Hematopoietic multipotent progenitor cell treated with erythropoietin and hydrocortisone succinate and interleukin-3 and kit ligand, for 4 days (in vitro differentiated cells): ENCODE data around the gene DPF3.
A peak's percentile ranks its signal among the peaks of the same experiment; 100 is the strongest.

Experiments used
- DNase-seq: peaks from one replicate; pipeline ENCODE4 v3.0.0-alpha.2; 2015

DPF3 gene

DNA sequence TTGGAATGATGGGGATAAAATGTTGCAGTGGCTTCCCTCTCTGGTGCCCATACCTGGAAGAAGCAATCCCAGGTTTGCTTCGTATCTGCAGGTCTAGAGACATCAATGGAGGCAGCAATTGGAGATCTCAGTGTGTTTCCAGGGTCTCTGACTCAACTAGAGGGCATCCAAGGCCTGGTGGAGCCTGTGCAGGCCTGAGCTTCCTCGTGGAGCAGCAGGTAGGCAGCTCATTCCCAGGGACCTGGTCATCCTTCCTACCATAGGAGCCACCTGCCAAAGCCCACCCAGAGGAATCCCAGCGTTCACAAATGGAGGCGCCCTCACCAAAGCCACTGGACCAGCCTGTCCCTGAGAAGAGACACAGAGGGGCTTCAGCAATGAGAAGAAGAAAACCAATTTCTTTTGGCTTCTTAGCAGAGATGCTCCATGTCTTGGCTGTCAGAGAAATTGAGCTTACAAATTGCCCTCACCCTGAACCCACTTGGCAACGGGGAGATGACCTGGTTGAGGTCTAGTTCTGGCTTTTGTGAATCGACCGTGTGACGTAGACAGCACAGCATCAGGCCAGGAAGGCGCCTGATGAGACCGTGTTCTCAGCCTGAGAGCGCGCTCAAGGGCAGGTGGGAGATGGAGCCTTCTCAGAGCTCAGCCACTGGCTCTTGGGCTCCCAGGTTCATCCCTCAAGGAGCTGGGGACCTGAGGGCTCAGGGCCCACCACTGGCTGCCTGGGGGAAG lies 283.6 kb downstream of the DPF3 start:
- DNase-seq: no peak

DNA sequence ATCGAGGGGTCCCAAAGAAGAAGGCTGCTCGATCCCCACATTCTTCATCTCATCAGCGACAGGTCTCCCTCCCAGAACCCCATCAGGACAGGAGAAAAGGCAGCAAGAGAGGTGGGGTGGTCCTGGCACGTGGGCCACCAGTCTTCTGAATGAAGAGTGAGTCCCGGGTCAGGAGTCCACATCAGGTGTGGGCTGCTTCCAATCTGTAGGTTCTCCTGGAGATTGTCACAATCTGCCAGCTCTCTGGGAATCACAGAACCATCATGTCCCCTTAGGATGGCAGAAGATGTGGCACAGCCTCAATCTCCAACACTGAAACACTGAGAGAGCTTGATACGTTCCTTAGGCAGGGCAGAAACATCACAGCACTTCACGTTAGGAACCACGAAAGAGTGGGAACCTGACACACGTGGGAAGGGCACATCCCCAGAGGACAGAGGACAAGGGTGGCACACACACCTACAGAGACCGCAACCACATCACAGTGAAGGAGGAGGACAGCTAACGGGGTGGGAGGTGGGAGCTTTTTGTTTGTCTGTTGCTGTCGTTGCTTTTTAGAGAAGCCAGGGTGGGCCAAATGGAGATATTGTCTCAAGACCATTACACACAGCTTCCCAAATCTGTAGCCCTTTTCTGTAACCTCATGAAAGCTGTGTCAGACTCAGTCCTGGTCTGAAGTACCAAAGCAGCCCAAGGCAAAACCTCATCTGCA lies 284.5 kb downstream of the DPF3 start:
- no peak for DNase-seq

DNA sequence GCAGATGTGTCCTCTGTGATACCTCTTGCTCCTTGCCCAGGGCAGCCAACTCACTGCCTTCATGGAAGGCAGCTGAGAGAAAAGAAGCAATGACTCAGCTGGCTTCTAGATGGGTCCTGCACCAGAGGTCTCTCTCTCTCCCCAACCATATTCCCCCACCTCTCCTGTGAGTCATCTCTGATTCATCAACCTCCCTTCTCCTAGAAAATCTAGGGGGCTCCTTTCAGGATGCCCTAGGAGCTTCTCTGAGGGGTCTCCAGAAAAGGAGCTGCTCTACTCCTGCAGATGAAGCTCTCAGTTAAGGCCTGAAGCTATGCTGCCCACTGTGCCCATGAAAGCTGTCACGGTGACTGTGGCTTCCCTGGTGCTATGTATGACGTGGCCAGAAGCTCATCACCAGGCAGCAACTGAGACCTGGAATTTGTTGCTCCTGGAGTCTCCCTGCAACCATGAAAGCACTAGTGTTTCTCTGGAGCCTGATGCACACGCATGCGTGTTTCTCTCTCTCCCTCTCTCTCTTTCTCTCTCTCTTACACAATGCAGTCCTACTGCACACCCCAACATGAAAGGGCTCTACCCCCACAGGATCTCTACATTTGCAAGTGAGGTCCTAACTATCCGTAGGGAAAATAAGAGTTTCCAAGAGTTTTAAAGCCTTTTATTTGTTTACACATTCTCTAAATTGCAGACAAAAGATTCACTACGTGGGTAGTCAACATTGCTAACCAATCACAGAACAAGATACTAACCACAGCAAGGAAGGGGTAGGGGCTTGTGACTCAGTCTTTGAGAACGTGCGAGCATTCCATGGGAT lies 285.3 kb downstream of the DPF3 start:
- no peak for DNase-seq

DNA sequence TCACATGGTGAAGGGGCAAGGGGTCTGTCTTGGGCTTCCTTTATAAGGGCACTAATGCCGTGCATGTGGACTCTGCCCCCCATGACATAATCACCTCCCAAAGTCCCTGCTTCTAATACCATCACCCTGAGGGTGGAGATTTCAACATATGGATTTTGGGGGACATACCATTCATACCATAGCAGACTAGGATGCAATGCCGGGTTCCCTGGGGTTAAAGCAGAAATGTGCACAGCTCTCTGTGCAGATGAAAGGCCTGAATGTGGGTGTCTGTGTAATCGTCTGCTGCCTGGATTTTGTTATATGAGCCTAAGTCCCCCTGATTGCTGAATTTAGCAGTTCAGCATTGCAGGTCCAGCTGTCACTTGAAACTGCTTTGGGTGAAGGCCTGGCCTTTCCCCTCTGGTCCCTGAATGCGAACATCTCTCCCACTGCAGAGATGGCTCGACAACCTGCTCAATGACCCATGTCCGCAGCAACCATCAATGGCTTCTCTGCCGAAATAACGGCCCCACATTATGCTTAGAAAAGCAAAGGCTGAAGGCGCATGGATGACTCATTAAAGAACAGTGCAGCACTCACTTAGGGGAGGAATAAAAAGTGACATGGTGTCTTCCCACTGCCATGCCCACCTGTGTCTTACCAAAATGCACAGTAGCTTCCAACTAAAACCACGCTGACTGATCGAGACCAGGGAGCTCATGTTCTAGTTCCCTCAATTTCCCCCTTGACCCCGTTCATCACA lies 286.3 kb downstream of the DPF3 start:
- no peak for DNase-seq

DNA sequence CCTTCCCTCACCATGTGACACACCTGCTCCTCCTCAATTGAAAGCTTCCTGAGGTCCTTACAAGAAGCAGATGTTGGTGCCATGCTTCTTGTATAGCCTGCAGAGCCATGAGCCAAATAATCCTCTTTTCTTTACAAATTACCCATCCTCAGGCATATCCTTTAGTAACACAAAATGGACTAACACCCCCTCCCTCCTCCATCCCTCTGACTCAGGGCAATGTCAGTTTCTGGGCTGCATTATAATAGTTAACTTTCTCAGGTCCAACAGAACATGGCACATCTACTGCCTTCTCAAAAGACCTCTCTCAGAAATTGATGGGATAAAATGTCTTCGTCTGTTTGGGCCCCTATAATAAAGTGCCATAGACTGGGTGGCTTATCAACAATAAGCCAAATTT lies 287.0 kb downstream of the DPF3 start:
- no peak for DNase-seq

DNA sequence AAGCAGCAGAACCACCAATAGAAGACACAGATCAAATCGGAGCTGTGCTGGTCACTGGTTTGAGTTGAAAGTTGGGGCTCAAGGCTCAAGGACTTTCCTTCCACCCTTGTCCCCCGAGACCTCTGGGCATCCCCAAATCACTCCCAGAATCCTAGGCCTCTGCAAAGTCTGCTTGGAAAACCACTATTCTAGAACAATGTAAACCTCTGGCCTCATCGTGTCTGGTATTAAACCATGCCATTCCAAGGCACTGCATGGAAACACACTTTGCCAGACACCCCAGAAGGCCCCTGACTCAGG lies 288.0 kb downstream of the DPF3 start:
- DNase-seq: no peak

DNA sequence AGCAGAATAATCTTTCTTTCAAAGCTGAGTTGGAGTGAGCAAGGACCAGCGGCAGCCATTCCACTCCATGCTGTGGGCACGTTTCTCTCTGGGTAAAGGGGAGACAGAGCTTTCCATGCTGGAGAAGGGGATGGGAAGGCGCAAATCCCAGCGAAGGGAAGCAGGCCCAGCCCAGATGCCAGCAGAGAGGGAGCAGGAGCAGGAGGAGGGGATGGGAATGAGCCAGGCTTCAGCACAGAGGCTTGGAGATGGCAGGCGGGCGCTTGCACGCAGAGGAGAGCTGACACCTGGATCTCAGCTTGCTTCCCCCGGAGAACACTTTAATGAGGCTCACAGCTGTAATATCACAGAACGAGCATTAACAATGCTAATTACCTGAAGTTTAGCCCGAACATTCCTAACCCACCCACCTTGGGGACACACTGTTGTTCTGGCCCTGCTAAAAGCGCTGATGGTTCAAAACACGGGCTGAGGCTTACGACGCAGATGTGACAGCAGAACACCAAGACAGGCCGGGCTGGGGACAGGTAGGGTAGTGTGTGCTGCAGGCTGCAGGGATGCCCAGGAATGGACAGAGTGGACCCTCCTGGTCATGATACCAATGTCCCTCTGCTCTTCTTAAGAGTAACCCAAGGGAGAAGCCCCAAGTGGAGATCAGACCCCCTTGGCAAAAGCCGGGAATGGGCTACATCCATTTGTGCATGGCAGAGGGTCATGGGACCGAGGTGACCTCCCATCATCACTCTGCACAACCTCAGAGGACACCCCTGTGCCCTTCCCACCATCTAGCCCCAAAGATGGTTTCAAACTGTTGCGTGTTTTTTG lies 288.6 kb downstream of the DPF3 start:
- DNase-seq: no peak

DNA sequence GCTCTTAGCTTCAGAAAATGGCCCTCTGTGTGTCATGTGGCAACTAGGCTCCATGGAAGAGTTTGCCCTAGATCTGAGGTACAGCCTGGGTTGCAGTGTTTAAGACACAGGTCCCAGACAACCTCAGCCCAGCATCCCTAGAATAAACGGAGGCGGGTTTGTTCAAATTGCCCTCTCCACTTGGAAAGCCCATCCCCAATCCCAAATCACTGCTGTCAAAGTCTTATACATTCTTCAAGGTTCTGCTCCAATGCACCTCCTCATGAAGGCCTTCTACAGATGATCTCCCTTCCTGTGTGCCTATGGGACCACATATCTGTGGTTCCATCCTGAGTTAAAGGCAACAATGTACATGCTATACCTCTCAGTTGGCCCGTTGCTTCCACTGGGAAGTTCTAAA lies 289.8 kb downstream of the DPF3 start:
- DNase-seq: no peak

DNA sequence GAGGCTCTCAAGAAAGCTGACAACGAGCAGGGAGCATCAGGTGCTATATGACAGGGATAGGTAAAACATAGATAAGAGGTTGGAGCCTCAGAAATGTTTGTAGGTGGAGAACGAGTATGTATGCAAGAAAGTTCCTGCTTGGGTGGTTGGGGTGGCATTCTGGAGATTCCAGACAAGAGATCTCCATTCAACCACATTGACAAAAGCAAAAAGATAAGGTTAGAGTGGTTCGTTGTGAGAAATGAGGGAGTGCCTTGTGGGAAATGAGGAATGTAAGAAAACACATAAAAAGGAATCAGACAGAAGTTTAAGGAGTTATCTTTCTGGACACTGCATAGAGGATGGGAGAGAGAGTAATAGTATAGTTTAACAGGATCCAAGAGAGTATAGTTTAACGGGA lies 290.3 kb downstream of the DPF3 start:
- no peak for DNase-seq

DNA sequence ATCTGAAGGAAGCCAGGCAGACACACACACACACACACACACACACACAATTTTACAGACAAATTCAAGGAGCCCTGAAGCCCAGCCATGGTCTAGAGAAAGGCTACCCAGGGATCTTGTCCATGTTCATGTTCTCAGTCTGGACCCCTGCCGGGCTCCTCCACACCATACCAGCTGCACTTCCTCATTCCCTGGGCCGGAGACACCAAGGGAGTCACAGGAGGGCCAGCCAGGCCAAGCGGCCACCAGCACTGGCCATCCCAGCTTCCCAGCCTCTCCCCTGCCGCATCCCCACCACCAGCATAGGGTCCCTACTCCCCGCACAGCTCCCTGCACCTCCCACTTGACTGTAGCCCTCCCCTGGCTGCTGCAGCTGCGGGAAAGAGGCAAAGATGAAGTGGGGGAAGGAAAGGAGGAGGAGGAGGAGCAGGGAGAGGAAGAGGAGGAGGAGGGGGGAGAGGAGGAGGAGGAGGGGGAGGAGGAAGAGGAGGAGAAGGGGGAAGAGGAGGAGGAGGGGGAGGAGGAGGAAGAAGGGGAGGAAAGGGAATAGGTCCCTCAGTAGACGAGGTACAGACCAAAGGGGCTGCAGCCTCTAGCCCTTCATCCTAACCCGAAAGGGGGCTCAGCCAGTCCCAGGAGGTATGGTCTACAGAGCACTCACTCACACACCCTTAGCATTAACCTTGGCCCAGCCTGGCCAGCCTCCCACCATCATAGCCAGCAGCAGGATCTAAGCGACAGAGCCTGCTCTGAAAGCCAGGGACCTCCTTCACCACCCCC lies 293.2 kb downstream of the DPF3 start:
- peak; percentile 13 for DNase-seq

DNA sequence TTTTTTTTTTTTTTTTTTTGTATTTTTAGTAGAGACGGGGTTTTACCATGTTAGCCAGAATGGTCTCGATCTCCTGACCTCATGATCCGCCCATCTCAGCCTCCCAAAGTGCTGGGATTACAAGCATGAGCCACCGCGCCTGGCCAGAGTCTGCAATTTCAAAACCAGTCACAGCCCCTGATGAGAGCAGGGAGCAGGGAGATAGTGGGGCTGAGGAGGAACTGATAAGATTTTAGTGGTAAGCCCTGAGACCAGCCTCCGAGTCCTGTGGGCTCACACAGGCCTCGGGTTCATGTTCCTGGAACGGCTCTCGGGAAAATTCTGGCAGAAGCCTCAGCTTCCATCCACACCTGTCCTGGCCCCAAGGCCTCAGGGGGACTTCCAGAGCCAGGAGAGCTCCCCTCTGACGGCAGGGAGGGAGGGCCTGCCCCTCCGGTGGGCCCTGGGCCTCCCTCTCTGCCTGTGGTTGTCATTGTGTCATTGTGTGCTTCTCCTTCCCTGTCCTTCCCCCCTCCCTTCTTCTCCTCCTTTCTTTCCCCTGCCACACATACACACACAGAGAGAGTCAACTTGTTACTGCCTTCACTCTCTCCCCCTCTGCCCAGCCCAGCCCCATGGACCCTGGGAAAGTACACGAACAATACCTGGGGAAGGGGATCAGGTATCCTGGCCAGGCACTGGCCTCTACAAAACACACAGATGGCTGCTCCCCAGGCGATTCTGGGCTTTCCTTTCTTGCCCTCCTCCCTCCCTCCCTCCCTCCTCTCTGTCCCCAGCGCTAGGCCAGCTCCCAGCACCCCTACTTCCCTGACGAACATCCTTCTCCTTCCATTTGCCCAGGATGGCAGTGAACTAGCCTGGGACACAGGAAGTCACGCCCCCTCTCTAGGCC lies 294.1 kb downstream of the DPF3 start:
- DNase-seq: peak; percentile 79

DNA sequence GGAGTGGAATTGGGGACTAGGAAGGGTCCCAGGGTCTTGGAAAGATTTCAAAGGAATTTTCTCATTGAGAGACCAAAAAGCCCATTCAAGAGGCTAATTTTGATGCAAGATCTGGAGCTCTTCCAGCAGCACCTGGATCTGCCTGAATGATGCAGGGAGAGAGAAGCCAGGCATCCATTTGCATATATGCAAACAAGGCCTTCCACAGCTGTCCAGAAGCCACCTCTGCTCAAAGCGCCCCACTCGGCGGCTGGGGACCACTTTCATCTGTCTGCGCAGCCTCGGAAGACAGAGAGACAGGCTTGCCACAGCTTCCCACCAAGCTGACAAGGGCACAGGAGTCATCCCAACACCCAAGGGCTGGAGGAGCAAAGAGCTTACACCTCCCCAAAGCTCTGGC lies 295.6 kb downstream of the DPF3 start:
- DNase-seq: no peak

DNA sequence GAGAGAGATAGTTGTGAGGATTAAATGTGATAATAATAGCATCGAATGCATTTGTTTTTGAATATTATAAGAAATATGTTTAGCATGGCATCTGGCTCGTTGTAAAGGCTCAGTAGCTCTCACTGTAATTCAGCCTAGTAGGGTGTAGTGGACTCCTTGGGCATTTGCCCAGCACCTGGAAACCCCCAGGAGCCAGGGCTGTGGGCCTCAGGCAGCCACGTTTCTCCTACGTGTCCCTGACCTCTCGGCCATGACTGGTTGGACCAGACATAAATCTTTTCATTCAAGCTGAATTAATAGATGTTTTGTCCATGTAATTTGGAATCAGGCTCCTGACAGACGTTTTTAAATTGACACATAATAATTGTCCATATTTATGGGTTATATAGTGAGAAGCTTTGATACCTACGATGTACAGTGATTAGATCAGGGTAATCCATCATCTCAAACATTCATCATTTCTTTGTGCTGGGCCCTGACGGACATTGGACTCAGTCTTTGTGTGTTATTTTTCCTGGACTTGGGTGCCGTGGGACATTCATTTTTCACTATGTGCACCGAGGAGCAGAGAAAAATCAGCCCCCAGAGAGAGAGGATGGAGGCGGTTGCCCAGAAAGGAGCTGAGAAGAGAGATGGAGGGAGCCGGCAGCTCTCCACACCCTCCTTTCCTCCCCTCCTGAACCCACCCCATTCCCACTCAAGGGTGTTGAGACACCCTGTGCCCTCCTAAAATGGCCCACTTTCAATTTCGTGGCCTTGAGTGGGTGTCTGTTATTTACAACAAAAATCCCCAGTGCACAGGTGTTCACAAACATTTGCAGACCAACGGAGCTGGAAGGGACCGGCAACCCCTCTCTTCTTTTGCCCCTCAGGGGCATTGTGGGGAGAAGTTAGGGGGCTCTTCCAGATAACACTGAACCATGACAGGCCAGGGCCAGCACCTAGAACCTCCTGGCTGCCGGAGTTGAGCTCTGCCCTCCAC lies 296.4 kb downstream of the DPF3 start:
- DNase-seq: no peak

DNA sequence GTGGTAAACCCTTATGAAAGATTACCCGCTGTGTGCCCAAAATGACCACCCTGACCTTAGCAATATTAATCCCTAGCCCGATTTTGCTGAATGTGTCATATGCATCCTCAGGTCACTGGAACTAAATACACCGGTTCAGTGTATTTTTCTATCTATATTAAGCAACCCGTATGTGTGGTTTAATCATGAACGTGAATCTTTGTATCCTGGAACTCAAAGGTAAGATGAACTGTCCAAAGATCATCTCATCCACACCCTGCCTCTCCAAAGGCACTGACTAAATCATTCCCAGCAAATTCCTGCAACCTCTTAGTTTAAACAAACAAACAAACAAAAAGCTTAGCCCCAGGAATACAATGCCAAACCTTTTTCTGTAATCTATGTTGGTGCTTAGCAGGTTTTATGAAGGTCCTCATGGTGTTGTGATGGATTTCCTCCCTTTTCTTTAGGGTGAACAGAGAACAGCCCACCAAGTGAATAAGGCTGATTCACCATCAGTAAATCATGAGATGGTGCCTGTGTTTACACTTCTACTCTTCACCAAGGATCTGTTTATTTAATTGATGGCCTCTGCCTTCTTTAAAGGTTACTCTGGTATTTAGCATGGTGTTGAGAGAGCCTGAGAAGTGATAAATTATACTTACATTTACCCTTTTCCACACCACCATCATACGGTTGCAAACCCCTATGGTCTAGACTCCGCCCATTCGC lies 298.6 kb downstream of the DPF3 start:
- DNase-seq: no peak

DNA sequence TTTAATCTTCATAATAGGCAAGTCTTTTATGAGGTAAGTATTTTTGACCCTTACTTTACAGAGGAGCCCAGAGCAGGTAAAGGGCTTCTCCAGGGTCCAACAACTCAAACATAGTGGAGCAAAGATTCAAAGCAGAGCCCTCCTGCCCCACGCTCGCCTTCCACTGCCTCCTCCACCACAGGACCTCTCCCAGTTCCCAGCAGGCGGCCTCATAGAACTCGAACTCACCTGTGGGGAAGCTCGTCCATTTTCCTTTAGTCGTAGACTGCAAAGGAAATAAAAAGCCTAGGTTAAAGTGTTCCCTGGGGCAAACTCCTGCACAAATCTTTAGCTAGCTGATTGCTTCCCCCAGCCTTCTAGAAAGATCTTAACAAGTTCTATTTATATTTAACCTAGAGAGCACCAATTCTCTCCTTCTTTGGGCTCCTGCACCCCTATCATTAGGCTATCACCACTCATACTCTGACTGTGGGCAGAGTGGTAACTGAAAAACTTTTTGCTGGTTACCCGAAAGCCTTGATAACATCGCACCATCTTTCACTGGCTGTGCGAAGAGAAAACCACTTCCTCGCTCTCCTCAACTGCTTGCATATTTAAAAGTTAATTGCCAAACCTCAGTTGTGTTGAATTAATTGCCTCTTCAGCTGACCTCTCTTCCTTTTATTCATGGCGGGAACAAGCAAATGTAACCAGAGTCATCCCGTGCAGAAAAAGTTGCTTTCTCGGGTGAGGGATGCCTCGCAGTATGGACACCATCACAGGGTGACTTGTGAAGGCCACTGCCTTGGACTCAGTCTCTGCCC lies 299.6 kb downstream of the DPF3 start:
- peak; percentile 84 for DNase-seq

DNA sequence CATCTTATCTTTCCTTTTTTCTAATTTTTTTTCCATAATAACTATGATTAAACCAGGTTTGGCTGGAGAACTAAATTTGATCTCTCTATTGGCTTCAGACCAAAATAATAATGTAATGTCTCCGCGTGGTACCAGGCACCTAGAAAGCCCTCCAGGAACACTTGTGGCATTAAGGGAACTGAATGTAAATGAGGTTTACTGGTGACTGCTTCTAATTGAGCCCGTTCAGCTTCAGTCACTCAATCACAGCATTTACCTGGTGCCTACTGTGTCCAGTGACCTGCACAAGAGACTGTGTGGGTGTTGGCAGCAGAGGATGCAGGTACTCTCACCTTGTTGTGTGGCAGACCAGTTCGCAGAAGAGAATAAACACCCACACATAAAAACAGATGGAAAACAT lies 302.5 kb downstream of the DPF3 start:
- DNase-seq: no peak

DNA sequence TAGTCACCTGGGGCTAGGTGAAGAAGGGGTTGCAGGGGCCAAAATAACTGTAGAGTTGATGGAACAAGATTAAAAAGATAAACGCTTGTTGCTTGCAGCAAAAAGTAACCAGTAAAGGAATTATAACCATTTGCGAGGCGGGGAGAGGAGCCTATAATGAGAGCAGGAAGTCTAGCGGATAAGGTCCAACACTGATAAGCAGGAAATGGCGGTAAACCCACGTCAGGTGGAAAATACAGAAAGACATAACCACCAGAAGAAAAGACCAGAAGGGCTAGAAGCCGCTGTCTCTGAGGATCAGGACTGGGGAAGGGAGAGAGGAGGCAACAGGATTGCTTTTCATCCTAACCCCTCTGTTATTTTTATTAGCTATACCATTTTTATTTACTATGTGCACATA lies 303.3 kb downstream of the DPF3 start:
- DNase-seq: peak; percentile 39

DNA sequence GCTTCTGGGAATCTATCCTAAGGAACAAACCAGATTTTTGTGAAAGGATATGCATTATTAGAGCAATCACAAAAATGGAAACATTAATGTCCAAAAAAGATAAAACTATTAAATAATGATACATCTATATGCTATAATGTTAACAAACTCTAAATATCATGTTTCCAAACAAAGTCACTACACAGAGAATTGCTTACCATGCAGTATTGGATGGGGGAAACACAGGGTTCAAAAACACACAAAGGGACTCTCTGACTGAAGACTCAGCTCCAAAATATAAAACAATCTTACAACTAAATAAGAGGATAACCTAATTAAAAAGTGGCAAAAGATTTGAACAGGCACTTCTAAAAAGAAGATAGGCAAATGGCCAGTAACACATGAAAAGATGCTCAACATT lies 304.2 kb downstream of the DPF3 start:
- no peak for DNase-seq
